ENCODE data around the gene MAPK8IP1.
"Not testable (repeated sequence)": the region's sequence is repeated elsewhere in the genome, so short reads cannot be mapped to it uniquely, and the experiment has no call there.

MAPK8IP1 gene

DNA sequence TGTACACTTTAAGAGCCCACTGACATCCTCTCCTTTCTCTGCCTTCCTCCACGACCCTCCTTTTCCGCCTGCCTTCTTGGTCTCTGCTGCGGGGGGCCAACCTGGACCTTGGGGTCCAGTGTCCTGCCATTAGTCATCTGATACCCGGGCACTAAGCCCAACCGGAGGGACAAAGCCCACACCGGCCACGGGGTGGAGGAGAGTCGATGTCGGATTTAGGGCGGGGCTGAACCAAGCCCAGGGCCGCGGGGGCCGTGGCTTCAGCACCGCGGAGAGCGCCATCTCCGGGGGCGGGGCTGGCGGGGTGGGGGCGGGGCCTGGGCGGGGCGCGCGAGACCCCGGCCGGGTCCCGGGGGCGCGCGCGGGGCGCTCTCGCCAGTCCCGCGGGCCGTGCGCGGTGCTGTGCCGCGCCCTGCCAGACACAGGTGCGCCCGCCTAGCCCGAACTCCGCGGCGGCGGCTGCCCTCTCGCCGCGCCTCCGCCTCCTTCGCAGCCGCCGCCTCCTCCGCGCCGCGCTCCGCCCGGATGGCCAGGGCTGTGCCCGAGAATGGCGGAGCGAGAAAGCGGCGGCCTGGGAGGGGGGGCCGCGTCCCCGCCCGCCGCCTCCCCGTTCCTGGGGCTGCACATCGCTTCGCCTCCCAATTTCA, at the start of gene MAPK8IP1:
MAPK8IP1 (plus strand) TSS at position 378 of the 647 bp plus-strand sequence; CDS start at position 548, 170 bp downstream.
- in situ Hi-C loops (cut with MboI; ENCODE audit: low sequenced_read_pairs) = no loop called here

DNA sequence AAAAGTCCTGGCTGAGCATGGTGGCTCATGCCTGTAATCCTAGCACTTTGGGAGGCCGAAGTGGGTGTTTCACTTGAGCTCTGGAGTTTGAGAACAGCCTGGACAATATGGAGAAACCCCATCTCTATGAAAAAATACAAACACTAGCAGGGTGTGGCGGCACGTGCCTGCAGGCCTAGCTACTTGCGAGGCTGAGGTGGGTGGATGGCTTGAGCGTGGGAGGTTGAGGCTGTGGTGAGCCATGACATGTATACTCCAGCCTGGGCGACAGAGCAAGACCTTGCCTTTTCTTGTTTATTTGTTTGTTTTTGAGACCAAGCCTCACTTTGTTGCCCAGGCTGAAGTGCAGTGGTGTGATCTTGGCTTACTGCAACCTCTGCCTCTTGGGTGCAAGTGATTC, 46.2 kb upstream of the MAPK8IP1 start:
- in situ Hi-C loops (cut with MboI; ENCODE audit: low sequenced_read_pairs) = no loop called here

DNA sequence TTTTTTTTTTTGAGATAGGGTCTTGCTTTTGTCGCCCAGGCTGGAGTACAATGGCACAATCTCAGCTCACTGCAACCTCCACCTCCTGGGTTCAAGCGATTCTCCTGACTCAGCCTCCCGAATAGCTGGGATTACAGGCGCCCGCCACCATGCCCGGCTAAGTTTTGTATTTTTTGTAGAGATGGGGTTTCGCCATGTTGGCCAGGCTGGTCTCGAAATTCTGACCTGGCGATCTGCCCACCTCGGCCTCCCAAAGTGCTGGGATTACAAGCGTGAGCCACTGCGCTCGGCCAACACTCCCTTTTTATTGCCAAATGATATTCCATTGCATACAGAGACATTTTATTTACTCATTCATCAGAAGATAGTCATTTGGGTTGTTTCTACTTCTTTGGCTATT, 45.2 kb upstream of the MAPK8IP1 start:
- in situ Hi-C loops (cut with MboI; ENCODE audit: low sequenced_read_pairs) = not testable (repeated sequence)

DNA sequence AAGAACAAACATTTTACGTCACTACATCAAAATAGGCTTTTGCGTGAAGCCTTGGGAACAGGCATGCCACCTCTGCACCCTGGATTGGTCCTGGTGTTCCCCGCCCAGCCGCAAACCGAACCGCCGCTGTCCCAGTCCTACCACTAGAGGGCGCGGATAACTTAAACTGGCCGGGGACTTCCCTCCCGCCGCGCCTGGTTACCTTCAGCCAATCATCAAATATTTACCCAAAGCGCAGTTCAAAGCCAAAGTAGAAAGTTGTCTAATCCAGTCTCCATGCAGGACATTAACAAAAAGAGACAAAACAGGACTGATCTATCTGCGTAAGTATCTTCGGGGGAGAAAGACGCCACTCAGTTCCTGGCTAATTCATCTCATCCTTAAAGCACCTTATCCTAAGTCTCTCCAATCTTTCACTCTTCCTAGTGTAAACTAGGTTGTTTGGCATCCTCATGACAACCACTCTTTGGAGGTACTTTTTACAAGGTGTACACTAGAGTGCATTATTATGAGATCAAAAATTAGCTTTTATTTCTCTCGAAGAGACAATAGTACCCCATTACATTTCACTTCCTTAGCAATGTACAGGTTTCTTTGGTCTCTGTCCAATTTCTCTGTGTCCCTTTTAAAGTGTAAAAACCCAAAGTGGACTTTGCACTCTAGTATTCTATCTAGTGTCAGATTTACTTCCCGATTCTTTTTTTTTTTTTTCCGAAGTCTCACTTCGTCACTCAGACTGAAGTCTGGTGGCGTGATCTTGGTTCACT, 42.1 kb upstream of the MAPK8IP1 start:
- in situ Hi-C loops (cut with MboI; ENCODE audit: low sequenced_read_pairs) = no loop called here

DNA sequence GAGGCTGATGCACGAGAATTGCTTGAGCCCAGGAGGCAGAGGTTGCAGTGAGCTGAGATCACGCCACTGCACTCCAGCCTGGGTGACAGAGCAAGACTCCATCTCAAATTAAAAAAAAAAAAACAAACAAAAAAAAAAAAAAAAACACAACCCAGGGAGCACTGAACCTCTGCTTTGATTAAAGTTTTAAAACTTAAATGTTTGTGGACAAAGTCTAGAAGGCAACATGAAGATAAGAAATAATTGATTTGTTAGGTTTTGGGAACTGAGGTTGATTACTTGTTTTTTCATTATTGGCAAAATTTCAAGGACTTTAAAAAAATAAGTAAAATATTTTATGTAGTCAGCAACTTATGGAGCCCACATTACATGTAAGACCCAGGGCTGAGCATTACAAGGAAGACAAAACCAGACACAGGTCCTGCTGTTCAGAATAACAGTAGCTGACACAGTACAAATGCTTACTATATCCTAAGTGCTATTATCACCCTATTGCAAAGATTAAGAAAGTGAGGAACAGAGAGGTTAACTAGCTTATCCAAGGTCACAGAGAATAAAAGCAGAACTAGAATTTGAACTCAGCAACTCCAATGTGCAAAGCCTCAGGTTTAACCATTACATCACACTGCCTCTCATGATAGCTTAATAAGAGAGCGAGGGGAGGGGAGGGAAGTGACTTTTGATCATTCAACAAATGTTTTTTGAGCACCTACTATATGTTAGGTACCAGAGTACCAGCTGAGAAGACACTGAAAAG, 40.5 kb upstream of the MAPK8IP1 start:
- in situ Hi-C loops (cut with MboI; ENCODE audit: low sequenced_read_pairs) = no loop called here

DNA sequence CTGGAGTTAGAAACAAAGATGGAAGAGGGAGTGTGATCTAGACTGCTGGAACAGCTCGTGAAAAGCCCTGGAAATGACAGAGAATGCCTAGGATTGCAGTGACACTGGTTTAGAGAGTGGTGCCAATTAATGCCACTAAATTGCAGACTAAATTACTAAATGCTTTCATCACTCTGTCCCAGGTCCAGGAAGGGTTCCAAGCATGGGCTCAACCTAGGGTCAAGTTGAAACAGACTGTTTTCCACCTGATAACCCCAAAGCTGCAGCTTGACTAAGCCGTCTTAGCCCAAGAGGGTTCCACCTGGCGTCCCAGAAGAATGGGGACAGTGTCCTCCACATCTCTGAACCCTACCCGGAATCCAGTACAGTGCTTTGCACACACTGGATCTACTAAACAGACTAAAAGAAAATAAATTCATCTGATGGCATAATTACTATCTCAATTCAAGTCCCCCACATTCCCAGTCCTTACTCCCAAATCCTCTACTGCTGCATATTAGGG, 39.2 kb upstream of the MAPK8IP1 start:
- in situ Hi-C loops (cut with MboI; ENCODE audit: low sequenced_read_pairs) = no loop called here

DNA sequence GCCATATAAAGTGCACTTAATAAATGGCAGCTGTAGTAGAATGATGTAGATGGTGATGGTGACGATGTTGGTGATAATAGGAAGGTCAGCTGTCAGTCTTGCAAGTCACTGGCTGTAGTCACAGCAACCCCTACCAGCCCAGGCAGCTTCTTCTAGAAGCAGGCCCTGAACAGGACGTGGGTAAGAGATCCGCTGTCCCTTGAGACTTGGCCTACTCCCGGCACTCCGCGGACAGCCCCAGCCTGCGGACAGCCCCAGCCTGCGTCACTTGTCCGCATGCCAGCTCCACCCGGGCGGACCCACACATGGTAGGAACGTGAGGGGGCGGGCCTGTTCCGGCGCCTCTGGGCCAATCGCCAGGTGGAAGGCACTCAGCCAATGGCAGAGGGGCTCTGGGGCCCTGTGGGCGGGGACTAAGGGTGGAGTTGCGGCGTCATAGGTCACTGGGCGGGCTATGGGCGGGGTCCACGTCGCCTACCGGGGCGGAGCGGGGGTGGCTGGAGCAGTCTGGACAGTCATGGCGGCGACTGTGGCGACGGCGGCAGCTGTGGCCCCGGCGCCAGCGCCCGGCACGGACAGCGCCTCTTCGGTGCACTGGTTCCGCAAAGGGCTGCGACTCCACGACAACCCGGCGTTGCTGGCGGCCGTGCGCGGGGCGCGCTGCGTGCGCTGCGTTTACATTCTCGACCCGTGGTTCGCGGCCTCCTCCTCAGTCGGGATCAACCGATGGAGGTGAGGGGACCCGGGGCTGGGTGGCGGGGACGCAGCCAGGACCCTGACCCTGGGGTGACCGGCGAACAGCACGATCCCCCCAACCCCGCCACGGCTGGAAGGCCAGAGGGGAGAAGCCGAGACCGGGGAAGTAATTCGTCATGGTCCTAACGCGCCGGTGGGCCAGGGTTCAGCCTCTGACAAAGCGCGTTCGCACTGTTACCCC, 38.2 kb upstream of the MAPK8IP1 start, which contains the start of gene CRY2:
CRY2 (plus strand) TSS at position 502 of the 937 bp plus-strand sequence; CDS start at position 518, 16 bp downstream.
- in situ Hi-C loops (cut with MboI; ENCODE audit: low sequenced_read_pairs) = no loop called here

DNA sequence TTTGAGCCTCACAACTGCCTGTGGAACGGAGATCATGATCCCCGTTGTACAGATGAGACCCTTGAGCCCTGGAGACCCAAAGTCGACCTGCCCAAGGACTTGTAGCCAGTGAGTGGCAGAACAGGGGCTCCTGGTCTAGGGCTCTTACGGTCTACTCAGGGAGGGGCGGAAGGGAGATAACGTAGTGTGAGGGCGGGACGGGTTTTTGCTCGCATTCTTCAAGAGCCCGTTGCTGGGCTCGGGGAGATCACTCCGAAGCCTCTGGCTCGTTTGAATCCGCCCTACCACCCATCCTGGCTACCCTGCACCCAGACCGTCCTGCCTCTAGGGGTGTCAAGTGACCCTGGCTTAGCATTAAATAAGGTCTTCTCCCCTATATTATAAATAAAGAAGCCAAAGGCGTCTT, 37.5 kb upstream of the MAPK8IP1 start:
- in situ Hi-C loops (cut with MboI; ENCODE audit: low sequenced_read_pairs) = no loop called here

DNA sequence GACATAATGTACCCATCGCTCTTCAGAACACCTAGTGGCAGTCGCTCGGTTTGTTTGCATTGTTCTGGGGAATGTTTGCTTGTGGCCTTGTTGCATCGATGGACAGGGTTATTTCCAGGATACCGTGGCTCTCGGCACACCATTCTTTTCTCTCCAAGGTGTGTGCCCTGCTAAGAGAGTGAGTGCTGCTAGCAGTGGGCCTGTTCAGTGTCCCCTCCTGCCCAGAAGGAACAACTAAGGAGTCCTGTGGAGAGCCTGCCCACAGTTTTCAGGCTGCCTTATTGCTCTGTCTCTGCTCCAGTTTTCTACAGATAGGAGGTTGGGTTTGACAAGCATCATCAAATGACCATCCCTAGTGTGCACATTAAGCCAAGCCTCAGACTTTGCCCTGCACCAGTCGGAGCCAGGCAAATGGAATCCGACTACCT, 36.8 kb upstream of the MAPK8IP1 start:
- in situ Hi-C loops (cut with MboI; ENCODE audit: low sequenced_read_pairs) = no loop called here

DNA sequence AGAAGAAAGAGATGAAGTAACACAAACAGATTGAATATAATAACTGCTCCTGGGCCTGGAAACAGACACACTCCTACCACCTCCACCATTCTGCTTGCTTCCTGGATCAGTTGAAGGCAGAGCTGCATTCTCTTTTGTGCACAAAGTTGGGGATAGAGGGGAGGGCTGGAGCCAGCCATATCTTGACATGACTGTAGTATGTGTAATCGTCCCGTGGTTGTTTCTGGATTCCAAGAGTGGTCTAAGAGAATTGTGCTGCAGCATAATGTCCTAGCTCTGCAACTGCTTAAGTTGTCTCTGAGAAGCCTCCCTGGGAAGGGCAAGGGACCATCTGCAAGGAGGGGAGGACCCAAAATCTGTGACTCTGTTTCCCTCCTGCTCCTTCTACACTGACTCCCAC, 35.0 kb upstream of the MAPK8IP1 start:
- in situ Hi-C loops (cut with MboI; ENCODE audit: low sequenced_read_pairs) = no loop called here

DNA sequence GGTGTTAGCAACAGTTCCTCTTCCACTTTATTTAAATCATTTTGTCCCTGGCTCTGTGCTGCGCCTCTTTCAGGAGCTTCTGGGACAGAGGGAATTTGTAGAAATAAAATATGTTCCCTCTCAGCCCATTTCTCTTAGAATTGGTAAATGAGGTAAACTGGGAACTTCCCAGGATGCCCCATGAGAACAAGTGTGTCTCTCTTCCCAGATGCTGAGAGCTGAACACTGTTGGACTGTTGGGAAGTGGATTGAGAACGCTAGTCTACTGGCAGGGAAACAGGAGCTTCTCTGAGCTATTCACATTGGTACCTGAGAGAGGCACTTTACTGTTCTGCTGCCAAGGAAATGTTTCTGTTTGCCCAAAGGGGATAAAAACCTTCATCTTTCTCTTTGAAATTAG, 34.2 kb upstream of the MAPK8IP1 start:
- in situ Hi-C loops (cut with MboI; ENCODE audit: low sequenced_read_pairs) = no loop called here

DNA sequence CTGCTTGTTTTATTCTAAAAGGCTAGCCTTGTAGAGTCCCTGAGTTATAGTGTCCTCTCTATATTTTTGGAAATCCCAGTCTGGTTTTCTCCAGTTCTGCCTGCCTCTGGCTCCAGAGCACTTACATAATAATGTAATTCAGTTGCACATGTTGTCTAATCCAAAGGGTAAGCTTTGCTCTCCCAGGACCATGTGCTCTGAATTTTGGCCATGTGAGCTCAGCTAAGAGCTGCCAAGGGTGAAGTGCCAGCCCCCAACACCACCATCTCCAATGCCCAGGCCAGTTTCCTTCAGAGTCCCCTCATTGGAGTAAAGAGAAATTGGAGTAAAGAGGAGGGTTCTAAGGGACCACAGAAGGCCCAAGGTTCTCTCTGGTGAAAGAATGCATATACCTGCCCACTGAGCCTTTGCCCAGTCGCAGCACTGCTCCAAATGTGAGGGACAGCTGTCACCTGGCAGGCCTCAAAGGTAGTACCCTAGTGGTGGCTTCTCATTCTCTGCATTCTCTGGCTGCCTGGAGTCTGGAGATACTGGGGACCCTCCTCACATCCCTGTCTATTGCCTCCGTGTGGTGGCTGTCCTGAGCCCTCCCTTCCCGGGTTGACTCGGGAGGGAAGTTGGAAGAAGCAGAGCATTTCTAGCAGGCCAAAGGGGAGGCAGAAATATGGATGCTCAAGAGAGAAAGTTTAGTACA, 33.3 kb upstream of the MAPK8IP1 start:
- in situ Hi-C loops (cut with MboI; ENCODE audit: low sequenced_read_pairs) = no loop called here

DNA sequence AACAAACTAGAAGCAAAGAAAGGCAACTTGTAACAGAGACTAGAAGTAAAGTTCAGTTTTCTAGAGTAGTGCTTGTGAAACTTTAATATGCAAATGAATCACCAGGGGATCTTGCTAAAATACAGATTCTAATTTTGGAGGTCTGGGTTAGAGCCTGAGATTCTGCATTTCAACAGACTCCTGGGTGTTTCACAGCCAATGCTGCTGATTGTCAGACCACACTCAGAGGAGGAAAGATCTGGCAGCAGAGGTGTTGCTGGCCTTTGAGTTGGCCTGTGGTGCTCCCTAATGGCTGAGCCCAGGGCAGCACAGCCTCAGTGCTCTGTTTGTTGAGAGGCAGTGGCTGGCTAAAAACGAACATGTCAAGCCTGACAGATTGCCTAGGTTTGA, 32.7 kb upstream of the MAPK8IP1 start:
- in situ Hi-C loops (cut with MboI; ENCODE audit: low sequenced_read_pairs) = no loop called here

DNA sequence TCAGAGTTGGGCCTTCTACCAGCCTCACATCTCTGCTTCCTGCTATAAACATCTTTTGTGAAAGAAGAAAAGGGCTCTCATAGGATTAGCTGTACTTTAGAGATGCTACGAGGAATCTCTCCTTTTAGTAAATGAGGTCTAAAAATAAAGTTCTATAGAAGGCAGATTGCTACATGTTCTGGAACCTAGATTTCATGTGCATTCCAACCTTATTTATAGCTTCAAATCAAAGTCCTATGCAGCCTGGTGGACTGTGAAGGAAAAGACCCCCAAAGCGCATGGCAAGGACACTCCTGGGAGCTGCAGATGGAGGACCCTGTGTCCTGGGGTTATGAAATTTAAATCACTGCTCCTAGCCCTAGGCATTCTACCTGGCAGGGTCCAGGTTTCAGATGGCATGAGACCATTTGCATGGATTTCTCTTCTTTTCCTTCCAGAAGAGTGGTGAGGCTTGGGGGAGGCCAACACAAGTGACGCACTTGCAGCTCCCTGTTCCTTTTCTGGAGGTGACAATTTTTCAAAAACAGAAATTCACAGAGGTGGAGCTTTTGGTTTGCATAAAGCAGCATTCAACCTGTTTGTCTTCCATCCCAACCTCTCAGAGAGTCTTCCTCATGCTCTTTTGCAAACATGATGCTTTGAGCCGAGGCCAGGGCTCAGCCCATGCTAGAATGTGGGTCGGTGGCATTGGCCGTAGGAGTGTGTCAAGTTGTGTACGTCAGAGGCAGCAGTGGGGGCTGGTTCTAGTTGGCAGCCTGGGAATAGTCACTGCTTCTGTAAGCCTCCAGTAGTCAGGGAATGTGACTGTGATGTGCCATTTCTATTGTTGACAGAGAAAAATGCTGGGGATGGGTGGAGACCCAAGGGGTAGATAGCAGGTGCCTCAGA, 31.9 kb upstream of the MAPK8IP1 start:
- in situ Hi-C loops (cut with MboI; ENCODE audit: low sequenced_read_pairs) = no loop called here

DNA sequence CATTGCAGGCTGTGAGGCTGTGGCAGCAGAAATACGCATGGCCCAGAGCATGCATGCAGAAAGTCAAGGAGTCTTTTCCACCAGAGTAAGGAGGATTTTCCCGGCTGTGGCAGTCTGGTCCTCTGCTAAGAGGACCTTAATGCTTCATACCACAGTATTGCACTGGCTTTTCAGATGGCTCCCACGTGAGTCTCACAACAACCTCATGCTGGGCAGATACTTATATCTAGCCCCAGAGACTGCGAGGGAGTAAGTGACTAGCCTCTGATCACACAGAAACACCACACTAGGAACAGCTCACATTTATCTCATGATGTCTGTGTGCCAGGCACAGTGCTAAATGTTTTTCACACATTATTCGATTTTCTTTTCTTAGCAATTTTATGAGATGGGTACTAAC, 30.1 kb upstream of the MAPK8IP1 start:
- in situ Hi-C loops (cut with MboI; ENCODE audit: low sequenced_read_pairs) = no loop called here

DNA sequence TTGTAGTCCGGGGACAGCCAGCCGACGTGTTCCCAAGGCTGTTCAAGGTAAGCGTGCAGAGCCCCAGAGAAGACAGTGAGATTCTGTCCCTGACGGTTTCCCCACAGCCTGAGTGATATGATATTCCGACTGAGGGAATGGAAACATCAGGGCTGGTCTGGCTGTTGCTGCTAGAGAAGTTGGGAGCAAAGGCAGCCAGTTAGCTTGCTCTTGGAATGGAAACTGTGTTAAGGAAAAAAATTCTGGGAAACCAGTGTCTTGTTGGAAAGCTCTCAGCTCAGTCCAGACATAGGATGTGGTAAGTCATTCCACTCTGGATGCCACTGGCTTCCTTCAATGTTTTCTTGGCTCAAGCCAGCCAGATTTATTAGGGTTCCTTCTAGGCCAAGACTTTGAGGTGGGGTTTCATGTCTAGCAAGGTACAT, 29.4 kb upstream of the MAPK8IP1 start:
- in situ Hi-C loops (cut with MboI; ENCODE audit: low sequenced_read_pairs) = no loop called here

DNA sequence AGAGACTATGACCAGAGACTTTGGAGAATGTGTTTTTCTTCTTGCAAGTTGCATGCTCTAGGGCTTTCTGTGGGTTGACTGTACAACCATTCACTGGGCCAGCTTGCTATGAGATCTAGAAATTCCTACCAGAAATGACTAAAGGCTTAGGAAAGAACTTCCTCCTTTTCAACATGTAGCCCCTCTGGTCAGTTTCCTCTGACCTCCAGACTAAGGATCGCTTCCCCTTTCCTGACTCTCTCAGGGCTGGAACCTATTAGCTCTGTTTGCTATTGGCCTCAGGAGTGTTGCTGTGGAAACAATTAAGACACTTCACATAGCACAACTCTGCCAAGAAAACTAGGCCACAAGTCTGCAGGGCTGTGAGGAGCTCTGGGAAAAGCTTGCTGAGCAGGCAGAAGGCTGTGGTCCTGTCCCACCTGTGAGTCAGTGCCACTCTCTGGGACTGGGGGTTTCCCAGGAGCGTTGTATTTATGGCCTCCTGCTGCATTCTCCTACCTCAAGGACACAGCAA, 27.4 kb upstream of the MAPK8IP1 start:
- in situ Hi-C loops (cut with MboI; ENCODE audit: low sequenced_read_pairs) = no loop called here

DNA sequence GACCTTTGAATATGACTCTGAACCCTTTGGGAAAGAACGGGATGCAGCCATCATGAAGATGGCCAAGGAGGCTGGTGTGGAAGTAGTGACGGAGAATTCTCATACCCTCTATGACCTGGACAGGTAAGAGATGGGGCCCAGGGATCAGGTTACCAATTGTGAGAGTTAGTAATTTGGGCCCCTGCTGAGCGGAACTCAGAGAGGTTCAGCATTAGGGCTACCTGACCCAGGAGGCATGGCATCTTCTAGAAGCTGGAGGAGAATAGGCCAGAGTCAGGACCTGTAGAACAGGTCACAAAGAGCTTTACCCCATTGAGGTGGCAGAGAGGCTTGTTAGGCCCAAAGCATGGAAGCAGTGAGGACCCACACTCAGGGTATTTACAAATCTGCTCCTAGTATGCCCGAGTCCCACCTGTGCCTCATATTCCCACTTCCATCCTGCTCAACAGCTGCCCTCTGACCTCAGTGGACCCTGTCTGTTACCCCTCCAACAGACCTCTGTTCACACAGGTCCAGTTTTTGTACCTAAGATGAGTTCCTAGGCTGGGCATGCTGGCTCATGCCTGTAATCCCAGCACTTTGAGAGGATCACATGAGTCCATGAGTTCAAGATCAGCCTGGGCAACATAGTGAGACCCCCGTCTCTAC, 26.6 kb upstream of the MAPK8IP1 start:
- in situ Hi-C loops (cut with MboI; ENCODE audit: low sequenced_read_pairs) = no loop called here

Measured in HL-60/S4 treated with retinoic acid at 250 ng/mL for 4 days and 3 days (cell line).